GM12878 (cell line): ENCODE data around the gene SEMA3C. TPM values are rescaled to one million over a fixed set of nuclear protein-coding genes. Genes with fewer than 3 reads are reported as not detected.

Experiments used
- ATAC-seq: fragments of 200-7000 bp; cut with Tn5 transposase; 3 replicates; pipeline ENCODE4 v1.9.1; 2020; ENCODE audit warnings: mild to moderate bottlenecking, moderate library complexity
- BruUV-seq: library from RNA; stranded (reverse); fragments of 400-500 nt; replicated peaks from 2 replicates; lab custom pipeline; 2021; lab: Mats Ljungman, UMichigan
- CTCF ChIA-PET: fragments of 300-600 bp; sonication (Branson Sonifier 250); formaldehyde crosslinking; extraction: SDS; loops from one replicate; lab custom pipeline; 2021; ENCODE audit warnings: inconsistent platforms; lab: Yijun Ruan, JAX
- POLR2A ChIA-PET: fragments of 350-600 bp; formaldehyde crosslinking; extraction: SDS; loops from one replicate; lab custom pipeline; 2021; ENCODE audit warnings: inconsistent platforms; lab: Charles Lee
- RAD21 ChIA-PET: fragments of 300-600 bp; sonication (Branson Sonifier 250); formaldehyde crosslinking; loops from one replicate; lab custom pipeline; 2023; ENCODE audit warnings: antibody characterized with exemption; ENCODE audit not compliant: unreplicated experiment; lab: Charles Lee
- SMC1A ChIA-PET: fragments of 300-600 bp; sonication (Branson Sonifier 250); formaldehyde crosslinking; loops from one replicate; lab custom pipeline; 2023; ENCODE audit not compliant: unreplicated experiment, uncharacterized antibody; lab: Charles Lee
- DNase-seq: peaks from one replicate; pipeline ENCODE4 v3.0.0-alpha.2; 2011; ENCODE audit warnings: low read depth, low spot score
- FAIRE-seq: peaks from 3 replicates; lab custom pipeline; 2011; peaks lifted over from hg19 to GRCh38; lab: Jason Lieb, UNC
- H2AFZ ChIP-seq: 2 replicates; pipeline ENCODE4 v1.6.0; 2011; ENCODE audit warnings: low read depth, low read length, control low read depth; ENCODE audit not compliant: control insufficient read depth
- H3K27ac ChIP-seq: 2 replicates; pipeline ENCODE4 v1.5.1; 2011; ENCODE audit warnings: control low read depth; ENCODE audit not compliant: control insufficient read depth, insufficient read depth
- H3K27me3 ChIP-seq, 2 experiments: replicated peaks in 1 of 2; 2 replicates each; pipeline versions ENCODE4 v1.6.0 to v1.6.1; 2011; ENCODE audit warnings: low read length in 1 of 2; ENCODE audit not compliant: control insufficient read depth in 2 of 2, insufficient read depth in 2 of 2
- H3K36me3 ChIP-seq, 2 experiments: 2 replicates each; pipeline ENCODE4 v1.5.1; 2011; ENCODE audit warnings: low read length in 1 of 2; ENCODE audit not compliant: control insufficient read depth in 2 of 2, insufficient read depth in 2 of 2
- H3K4me1 ChIP-seq: 2 replicates; pipeline ENCODE4 v1.6.1; 2011; ENCODE audit warnings: mild to moderate bottlenecking, low read length, moderate library complexity, mixed read lengths; ENCODE audit not compliant: control insufficient read depth, insufficient read depth
- H3K4me2 ChIP-seq: 2 replicates; pipeline ENCODE4 v1.6.0; 2011; ENCODE audit warnings: control low read depth; ENCODE audit not compliant: control insufficient read depth, insufficient read depth
- H3K4me3 ChIP-seq: fragments of 200-600 bp; sonication (generic); 2 replicates; pipeline ENCODE4 v1.5.1; 2016
- H3K79me2 ChIP-seq: 2 replicates; pipeline ENCODE4 v1.6.0; 2011; ENCODE audit warnings: low read length; ENCODE audit not compliant: control insufficient read depth, insufficient read depth
- H3K9ac ChIP-seq: 2 replicates; pipeline ENCODE4 v1.8.0; 2011; ENCODE audit warnings: low read length, control low read depth, mixed read lengths; ENCODE audit not compliant: control insufficient read depth, insufficient read depth
- H3K9me3 ChIP-seq: replicated peaks from 3 replicates; pipeline ENCODE4 v1.5.1; 2011; ENCODE audit warnings: mild to moderate bottlenecking, low read length; ENCODE audit not compliant: control insufficient read depth, insufficient read depth
- H4K20me1 ChIP-seq: 2 replicates; pipeline ENCODE4 v1.6.0; 2011; ENCODE audit not compliant: control insufficient read depth, insufficient read depth
- IRF4 ChIP-seq: IDR thresholded peaks from 2 replicates; pipeline ENCODE4 v1.6.1; 2011; ENCODE audit warnings: low read depth, low read length
- NFXL1 ChIP-seq: fragments of 450-650 bp; IDR thresholded peaks from 2 replicates; pipeline ENCODE4 v1.6.1; 2017; ENCODE audit warnings: antibody characterized with exemption, mild to moderate bottlenecking, borderline replicate concordance
- NFYA ChIP-seq: IDR thresholded peaks from 2 replicates; pipeline ENCODE4 v1.6.1; 2011; ENCODE audit warnings: low read depth, mild to moderate bottlenecking, low read length, improper control_type of control experiment, borderline replicate concordance
- PAX8 ChIP-seq: fragments of 450-650 bp; IDR thresholded peaks from 2 replicates; pipeline ENCODE4 v1.6.1; 2017; ENCODE audit warnings: mild to moderate bottlenecking, moderate library complexity
- PRDM15 ChIP-seq: fragments of 450-650 bp; formaldehyde crosslinking; IDR thresholded peaks from 2 replicates; pipeline ENCODE4 v1.4.0; 2020; ENCODE audit warnings: mild to moderate bottlenecking, moderate library complexity
- SMAD1 ChIP-seq: fragments of 450-650 bp; IDR thresholded peaks from 2 replicates; pipeline ENCODE4 v1.6.1; 2018; ENCODE audit warnings: mild to moderate bottlenecking, low read depth; ENCODE audit not compliant: partially characterized antibody
- USF2 ChIP-seq: IDR thresholded peaks from 2 replicates; pipeline ENCODE4 v1.6.1; 2011; ENCODE audit warnings: low read depth, low read length, improper control_type of control experiment, borderline replicate concordance
- ZBED1 ChIP-seq: IDR thresholded peaks from 2 replicates; pipeline ENCODE4 v1.6.1; 2016; ENCODE audit warnings: borderline replicate concordance
- ZNF24 ChIP-seq: fragments of 450-650 bp; IDR thresholded peaks from 2 replicates; pipeline ENCODE4 v1.6.1; 2017; ENCODE audit warnings: antibody characterized with exemption, mild to moderate bottlenecking
- ZNF274 ChIP-seq: IDR thresholded peaks from one replicate; pipeline ENCODE4 v1.8.0; 2011; ENCODE audit not compliant: insufficient read length, insufficient read depth
- in situ Hi-C: fragments of 300-500 bp; cut with MboI; formaldehyde crosslinking; loops from 9 replicates; pipeline ENCODE4 v1.14.3; 2018; ENCODE audit warnings: mixed read lengths
- intact Hi-C: fragments of 100-400 bp; cut with micrococcal nuclease; formaldehyde crosslinking; loops from one replicate; pipeline ENCODE4 v1.14.2; 2022; ENCODE audit not compliant: unreplicated experiment
- polyA plus RNA-seq, 11 experiments: library from polyadenylated mRNA; depleted of rRNA in 4 of 11; unstranded in 6 of 11; stranded (reverse) in 5 of 11; fragments of >200 nt; fragmentation: Nextera tagmentation in 4 of 11; fragmentation: Illumina TruSeq in 1 of 11; extraction: Ambion mirVana in 4 of 11; extraction: Trizol in 1 of 11; gene quantifications; 1 replicate in 1 of 11; 2 replicates in 10 of 11; pipeline versions ENCODE4 v1.2.1 to v1.2.3, GENCODE V29; 2011 to 2016; ENCODE audit warnings: inconsistent platforms in 2 of 11, missing spikeins in 2 of 11, low read depth in 1 of 11
- total RNA-seq, 4 experiments: library from RNA; depleted of rRNA in 3 of 4; stranded (reverse); fragments of >200 nt in 3 of 4; fragmentation: Illumina TruSeq in 1 of 4; extraction: Trizol in 1 of 4; gene quantifications; 2 replicates each; pipeline versions ENCODE4 v1.2.1 to v1.2.3, GENCODE V29; 2013 to 2021
- TF ChIP-seq, protein P1 (sequence below): fragments of 450-650 bp; IDR thresholded peaks from 2 replicates; pipeline ENCODE4 v1.6.1; 2017; ENCODE audit warnings: low read depth, mild to moderate bottlenecking, moderate library complexity
- TF ChIP-seq, protein P2 (sequence below): IDR thresholded peaks from 2 replicates; pipeline ENCODE4 v1.6.1; 2011; ENCODE audit warnings: borderline replicate concordance, low read depth, mild to moderate bottlenecking, moderate library complexity, mixed read lengths, low read length; ENCODE audit not compliant: insufficient read depth; ENCODE audit errors: extremely low read length
- TF ChIP-seq, protein P3 (sequence below): IDR thresholded peaks from 2 replicates; pipeline ENCODE4 v1.6.1; 2012; ENCODE audit warnings: low read depth, low read length, improper control_type of control experiment

The SEMA3C gene
- total and polyA plus RNA-seq, 10 of the 15 experiments (the other 5 are each of a cell fraction or from before 2014, with no cell fraction given): 0.01 to 0.41 (median 0.11) TPM; not detected in 6

DNA sequence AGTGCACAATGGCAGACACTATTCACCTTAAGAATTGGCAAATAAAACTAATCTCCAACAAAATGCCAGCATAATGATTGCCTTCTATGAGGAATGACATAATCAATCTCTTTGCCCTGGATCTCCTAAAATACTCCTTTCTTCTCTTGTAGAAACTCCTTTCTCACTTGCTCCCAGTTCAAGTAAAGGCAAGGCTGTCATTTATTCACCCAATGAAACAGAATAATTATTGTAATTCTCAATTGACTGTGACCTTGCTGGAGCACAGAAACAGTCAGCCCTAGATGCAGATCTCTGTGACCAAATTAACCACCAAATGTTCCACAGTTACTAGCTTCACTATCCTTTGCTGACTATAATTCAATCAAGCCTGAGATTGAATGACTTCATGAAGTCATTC, 99.3 kb downstream of the SEMA3C start:
- H3K36me3 ChIP-seq: no peaks in the 10 kb centered on the region
- H3K9me3 ChIP-seq: no peaks in the 10 kb centered on the region
- ChIA-PET RAD21 (no interaction called here), CTCF (no interaction called here), POLR2A (no interaction called here), SMC1A (no interaction called here)
- no peaks in the 10 kb centered on the region for H3K27me3 ChIP-seq
- no peaks in the 10 kb centered on the region for H4K20me1 ChIP-seq
- no peak for ATAC-seq
- H3K9ac ChIP-seq: no peak overlapping the region
- H3K27ac ChIP-seq: no peak overlapping the region
- H3K4me3 ChIP-seq: no peak overlapping the region
- no peak for DNase-seq
- intact Hi-C loops: no loop called here
- H3K79me2 ChIP-seq: no peaks in the 10 kb centered on the region
- in situ Hi-C loops: no loop called here
- FAIRE-seq: no peak
- BruUV-seq: no TSS peak
- H3K4me1 ChIP-seq: no peaks in the 10 kb centered on the region
- H3K4me2 ChIP-seq: no peak overlapping the region
- no peak overlapping the region for H2AFZ ChIP-seq
- TF ChIP-seq, protein P1, sequence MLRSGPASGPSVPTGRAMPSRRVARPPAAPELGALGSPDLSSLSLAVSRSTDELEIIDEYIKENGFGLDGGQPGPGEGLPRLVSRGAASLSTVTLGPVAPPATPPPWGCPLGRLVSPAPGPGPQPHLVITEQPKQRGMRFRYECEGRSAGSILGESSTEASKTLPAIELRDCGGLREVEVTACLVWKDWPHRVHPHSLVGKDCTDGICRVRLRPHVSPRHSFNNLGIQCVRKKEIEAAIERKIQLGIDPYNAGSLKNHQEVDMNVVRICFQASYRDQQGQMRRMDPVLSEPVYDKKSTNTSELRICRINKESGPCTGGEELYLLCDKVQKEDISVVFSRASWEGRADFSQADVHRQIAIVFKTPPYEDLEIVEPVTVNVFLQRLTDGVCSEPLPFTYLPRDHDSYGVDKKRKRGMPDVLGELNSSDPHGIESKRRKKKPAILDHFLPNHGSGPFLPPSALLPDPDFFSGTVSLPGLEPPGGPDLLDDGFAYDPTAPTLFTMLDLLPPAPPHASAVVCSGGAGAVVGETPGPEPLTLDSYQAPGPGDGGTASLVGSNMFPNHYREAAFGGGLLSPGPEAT: no peak
- no peak for TF ChIP-seq ZNF24
- TF ChIP-seq PAX8: no peak
- TF ChIP-seq, protein P2, sequence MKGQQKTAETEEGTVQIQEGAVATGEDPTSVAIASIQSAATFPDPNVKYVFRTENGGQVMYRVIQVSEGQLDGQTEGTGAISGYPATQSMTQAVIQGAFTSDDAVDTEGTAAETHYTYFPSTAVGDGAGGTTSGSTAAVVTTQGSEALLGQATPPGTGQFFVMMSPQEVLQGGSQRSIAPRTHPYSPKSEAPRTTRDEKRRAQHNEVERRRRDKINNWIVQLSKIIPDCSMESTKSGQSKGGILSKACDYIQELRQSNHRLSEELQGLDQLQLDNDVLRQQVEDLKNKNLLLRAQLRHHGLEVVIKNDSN: no peak
- TF ChIP-seq SMAD1: no peak
- no peak for TF ChIP-seq PRDM15 (CRISPR knock-in tag)
- no peak for TF ChIP-seq USF2
- TF ChIP-seq NFYA: no peak
- TF ChIP-seq ZNF274: no peak
- no peak for TF ChIP-seq ZBED1
- TF ChIP-seq, protein P3, sequence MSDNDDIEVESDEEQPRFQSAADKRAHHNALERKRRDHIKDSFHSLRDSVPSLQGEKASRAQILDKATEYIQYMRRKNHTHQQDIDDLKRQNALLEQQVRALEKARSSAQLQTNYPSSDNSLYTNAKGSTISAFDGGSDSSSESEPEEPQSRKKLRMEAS: no peak
- no peak for TF ChIP-seq IRF4
- no peak for TF ChIP-seq NFXL1
